T-cell (primary cell): ENCODE data around the gene MAPRE2. TPM values are rescaled to one million over a fixed set of nuclear protein-coding genes. Genes with fewer than 3 reads are reported as not detected.

Source experiments
- ATAC-seq, 4 experiments: fragments of 200-7000 bp in 3 of 4; fragments of 150-1000 bp in 1 of 4; cut with Tn5 transposase; replicated peaks in 1 of 4; 1 replicate in 3 of 4; 2 replicates in 1 of 4; pipeline ENCODE4 v1.10.0; 2021; ENCODE audit warnings: moderate library complexity in 3 of 4, mild to moderate bottlenecking in 2 of 4, moderate number of reproducible peaks in 1 of 4
- CTCF ChIA-PET, 2 donors: fragments of 300-600 bp; sonication (Branson Sonifier 250); formaldehyde crosslinking; loops; one replicate each; lab custom pipeline; 2022; ENCODE audit warnings: antibody characterized with exemption in 2 of 2; lab: Charles Lee
- POLR2A ChIA-PET, 2 donors: fragments of 300-600 bp; sonication (Branson Sonifier 250); formaldehyde crosslinking; loops; one replicate each; lab custom pipeline; 2022; ENCODE audit warnings: antibody characterized with exemption in 2 of 2; lab: Charles Lee
- DNase-seq, 35 experiments: peaks; one replicate each; pipeline versions ENCODE4 v3.0.0 to v3.0.0-alpha.2; 2013 to 2023
- H3K27ac ChIP-seq: one replicate; pipeline ENCODE4 v1.5.1; 2013; ENCODE audit warnings: low read length
- H3K27me3 ChIP-seq, 2 experiments: replicated peaks in 1 of 2; 1 replicate in 1 of 2; 2 replicates in 1 of 2; pipeline versions ENCODE4 v1.6.1 to v1.7.0; 2013; ENCODE audit warnings: low read length in 1 of 2, mixed read lengths in 1 of 2; ENCODE audit not compliant: control insufficient read depth in 2 of 2, insufficient read depth in 2 of 2; ENCODE audit errors: extremely low read depth in 1 of 2
- H3K36me3 ChIP-seq, 2 donors: 1 replicate in 1 of 2; 2 replicates in 1 of 2; pipeline versions ENCODE4 v1.6.1 to v1.7.0; 2013; ENCODE audit warnings: low read length in 1 of 2; ENCODE audit not compliant: control insufficient read depth in 2 of 2, insufficient read depth in 1 of 2; ENCODE audit errors: extremely low read depth in 1 of 2
- H3K4me1 ChIP-seq, 2 experiments: 1 replicate in 1 of 2; 2 replicates in 1 of 2; pipeline versions ENCODE4 v1.6.1 to v1.7.0; 2013; ENCODE audit warnings: low read length in 2 of 2, mixed read lengths in 1 of 2; ENCODE audit not compliant: insufficient read depth in 2 of 2, control insufficient read depth in 1 of 2; ENCODE audit errors: extremely low read depth in 1 of 2
- H3K4me3 ChIP-seq, 2 donors: 1 replicate in 1 of 2; 2 replicates in 1 of 2; pipeline versions ENCODE4 v1.5.1 to v1.7.0; 2013; ENCODE audit warnings: mild to moderate bottlenecking in 2 of 2, low read length in 1 of 2, moderate library complexity in 1 of 2; ENCODE audit not compliant: control insufficient read depth in 1 of 2; ENCODE audit errors: extremely low read depth in 1 of 2
- H3K9me3 ChIP-seq: 2 replicates; pipeline ENCODE4 v1.7.0; 2013
- H3K27ac Mint-ChIP-seq, 2 donors: one replicate each; pipeline ENCODE4 v1.8.0; 2020 to 2021; ENCODE audit warnings: mild to moderate bottlenecking in 2 of 2, mixed read lengths in 2 of 2
- H3K27me3 Mint-ChIP-seq, 2 donors: one replicate each; pipeline ENCODE4 v1.8.0; 2021 to 2022; ENCODE audit warnings: mixed read lengths in 2 of 2
- H3K36me3 Mint-ChIP-seq: one replicate; pipeline ENCODE4 v1.8.0; 2021; ENCODE audit warnings: mixed read lengths
- H3K4me1 Mint-ChIP-seq, 3 donors: one replicate each; pipeline ENCODE4 v1.8.0; 2020 to 2022; ENCODE audit warnings: mixed read lengths in 3 of 3, mild to moderate bottlenecking in 1 of 3
- H3K4me3 Mint-ChIP-seq, 3 donors: one replicate each; pipeline ENCODE4 v1.8.0; 2020 to 2022; ENCODE audit warnings: mild to moderate bottlenecking in 3 of 3, mixed read lengths in 3 of 3, moderate library complexity in 3 of 3
- H3K9me3 Mint-ChIP-seq, 3 donors: one replicate each; pipeline ENCODE4 v1.8.0; 2020 to 2022; ENCODE audit warnings: mixed read lengths in 3 of 3
- WGBS: methylation state at CpG from one replicate; pipeline ENCODE4 v1.1.5; 2013; ENCODE audit warnings: missing lambda C conversion rate; ENCODE audit not compliant: insufficient coverage; 5-methylcytosine and 5-hydroxymethylcytosine counted together
- total RNA-seq, 35 experiments: library from RNA in 6 of 35; stranded (reverse) in 6 of 35; fragments of 120-200 nt in 1 of 35; gene quantifications; one replicate each; pipeline versions ENCODE4 v1.2.1 to v1.2.4 and lab custom pipeline; 2013 to 2026

The MAPRE2 gene
- total RNA-seq, 5 donors from 2014 or later (not counting 1 experiment from before 2014, with no cell fraction given) = 45.6 to 96.7 (median 53.9) TPM

DNA sequence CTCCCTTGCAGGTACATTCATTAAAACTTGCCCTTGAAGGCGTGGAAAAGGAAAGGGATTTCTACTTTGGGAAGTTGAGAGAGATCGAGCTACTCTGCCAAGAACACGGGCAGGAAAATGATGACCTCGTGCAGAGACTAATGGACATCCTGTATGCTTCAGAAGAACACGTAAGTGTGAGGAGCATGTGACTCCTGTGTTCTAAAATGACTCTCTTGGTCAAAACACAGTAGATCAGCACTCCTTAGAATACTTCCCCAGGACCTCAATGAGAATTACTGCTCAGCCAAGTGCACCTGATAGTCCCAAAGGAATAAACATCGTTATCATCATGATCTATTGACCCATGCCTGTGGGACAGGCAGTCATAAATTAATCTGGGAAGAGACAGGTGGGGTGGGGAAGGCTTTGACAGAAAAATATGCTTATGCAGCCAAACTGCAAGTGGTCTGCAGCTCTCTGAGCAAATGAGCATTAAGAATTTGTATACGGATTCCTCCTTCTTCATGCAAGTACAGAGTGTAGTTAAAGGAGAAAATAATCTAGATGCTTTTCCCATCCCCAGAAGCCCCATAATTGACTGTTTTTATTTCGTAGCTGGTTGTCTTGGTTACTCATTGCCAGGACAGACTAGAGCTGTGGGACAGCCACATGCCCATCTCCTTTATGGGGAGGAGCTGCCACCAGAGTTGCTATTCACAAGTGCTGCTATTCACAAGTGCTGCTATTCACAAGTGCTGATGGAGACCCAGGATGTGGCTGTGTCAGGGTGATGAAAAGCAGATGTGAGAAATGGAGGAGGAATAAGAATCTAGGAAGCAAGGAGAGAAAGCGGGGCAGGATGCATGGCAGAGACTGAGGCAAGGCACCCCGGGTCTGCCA, 91.0 kb downstream of the MAPRE2 start:
- ATAC-seq = no peak
- CTCF ChIA-PET = no interaction called here
- 86% methylated on average over 4 of the region's 10 CpGs for WGBS

DNA sequence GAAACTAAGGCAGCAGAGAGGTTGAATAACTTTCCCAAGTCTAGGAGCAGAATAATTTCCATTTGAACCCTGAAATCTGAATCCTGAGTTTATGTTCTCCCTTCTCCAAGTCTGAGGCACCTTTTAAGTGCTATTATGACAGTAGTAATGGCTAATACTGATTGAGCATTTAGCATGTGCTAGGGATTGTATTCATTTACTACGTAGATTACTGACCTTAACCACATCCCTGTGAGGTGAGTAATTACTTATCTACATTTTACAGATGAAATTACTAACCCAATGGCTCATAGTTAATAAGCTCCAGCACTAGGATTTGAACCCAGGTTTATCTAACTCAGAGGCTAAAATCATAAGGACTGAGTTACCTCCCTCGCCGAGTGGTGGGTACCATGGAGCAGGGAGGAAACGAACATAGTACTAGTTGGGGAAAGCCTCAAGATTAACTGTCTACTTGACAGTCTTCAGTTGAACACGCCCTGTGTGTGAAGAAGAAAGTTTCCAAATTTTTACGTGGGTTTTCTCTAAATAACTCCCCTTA, 93.0 kb downstream of the MAPRE2 start:
- Histone ChIP-seq H3K27me3 (no peaks in the 10 kb centered on the region), H3K4me1 (no peaks in the 10 kb centered on the region), H3K4me3 (no peak overlapping the region), H3K9me3 (no peaks in the 10 kb centered on the region), H3K27ac (no peak overlapping the region), H3K36me3 (peaks cover 6 to 97% of the 10 kb centered on the region in 2 donors)
- DNase-seq (no peak), ATAC-seq (no peak)
- H3K27ac Mint-ChIP-seq = no peak overlapping the region
- CTCF ChIA-PET = no interaction called here
- peaks cover 68% of the 10 kb centered on the region for H3K36me3 Mint-ChIP-seq
- no CpG with 5 or more reads among the region's 6 CpGs for WGBS
- peaks cover 0 to 4% (median 0%) of the 10 kb centered on the region in 3 donors for H3K4me1 Mint-ChIP-seq
- POLR2A ChIA-PET = no interaction called here
- H3K4me3 Mint-ChIP-seq = no peak overlapping the region
- no peaks in the 10 kb centered on the region for H3K27me3 Mint-ChIP-seq
- H3K9me3 Mint-ChIP-seq = no peaks in the 10 kb centered on the region

More for the DNA sequence above, 91.0 kb downstream of the MAPRE2 start:
- Histone ChIP-seq H3K36me3 (peaks cover 7 to 97% of the 10 kb centered on the region in 2 donors), H3K27me3 (no peaks in the 10 kb centered on the region), H3K27ac (no peak overlapping the region), H3K9me3 (no peaks in the 10 kb centered on the region), H3K4me3 (no peak overlapping the region), H3K4me1 (no peaks in the 10 kb centered on the region)
- POLR2A ChIA-PET = no interaction called here
- H3K27me3 Mint-ChIP-seq = no peaks in the 10 kb centered on the region
- H3K36me3 Mint-ChIP-seq = peaks cover 71% of the 10 kb centered on the region
- H3K4me3 Mint-ChIP-seq = no peak overlapping the region
- peak in 4 of 35 experiments; percentile 6 to 21 (median 10) for DNase-seq
- H3K27ac Mint-ChIP-seq = peak overlapping the region in 1 of 2 donors; percentile 3
- H3K4me1 Mint-ChIP-seq = peaks cover 0 to 4% (median 0%) of the 10 kb centered on the region in 3 donors
- no peaks in the 10 kb centered on the region for H3K9me3 Mint-ChIP-seq

DNA sequence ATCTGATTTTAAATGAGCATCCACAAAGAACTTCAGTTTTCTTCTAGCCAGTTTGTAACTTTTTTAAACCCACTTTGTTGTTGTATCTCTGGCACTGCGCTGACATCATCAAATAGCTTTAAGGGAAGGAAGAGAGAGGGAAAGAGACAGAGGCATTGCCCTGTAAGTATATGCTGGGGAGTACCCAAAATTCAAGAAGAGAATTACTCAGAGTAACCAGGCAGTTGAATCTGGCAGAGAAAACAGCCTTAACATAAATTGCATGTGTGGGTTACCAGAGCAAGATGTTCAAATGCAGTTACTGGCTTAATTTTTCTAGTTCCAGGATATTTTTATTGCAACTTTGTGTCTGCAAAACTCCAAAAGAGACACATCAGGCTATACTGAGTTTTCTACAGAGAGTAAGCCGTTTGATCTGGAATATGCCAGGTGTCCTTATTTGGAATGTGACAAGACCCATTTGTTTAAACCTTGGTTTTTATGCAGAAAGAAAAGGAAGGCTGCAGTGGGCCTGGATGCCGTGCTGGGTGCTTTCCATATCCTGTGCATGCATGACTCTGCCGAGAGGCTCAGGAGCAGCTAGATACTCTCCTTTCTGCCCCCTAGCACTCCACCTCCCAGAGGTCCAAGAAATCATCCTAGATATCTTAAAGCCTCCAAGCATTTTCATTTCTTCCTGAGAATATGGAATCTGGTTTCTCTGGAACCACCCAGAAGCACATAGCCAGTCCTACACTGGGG, 93.7 kb downstream of the MAPRE2 start:
- Histone ChIP-seq H3K4me1 (no peaks in the 10 kb centered on the region), H3K36me3 (peaks cover 2 to 96% of the 10 kb centered on the region in 2 donors), H3K9me3 (no peaks in the 10 kb centered on the region), H3K27ac (no peak overlapping the region), H3K4me3 (no peak overlapping the region), H3K27me3 (no peaks in the 10 kb centered on the region)
- peaks cover 0 to 4% (median 0%) of the 10 kb centered on the region in 3 donors for H3K4me1 Mint-ChIP-seq
- H3K27me3 Mint-ChIP-seq = no peaks in the 10 kb centered on the region
- peaks cover 64% of the 10 kb centered on the region for H3K36me3 Mint-ChIP-seq
- DNase-seq (no peak), ATAC-seq (no peak)
- ChIA-PET POLR2A (no interaction called here), CTCF (no interaction called here)
- no peaks in the 10 kb centered on the region for H3K9me3 Mint-ChIP-seq
- H3K27ac Mint-ChIP-seq = peak overlapping the region in 1 of 2 donors; percentile 1
- 89% methylated on average over 3 of the region's 4 CpGs for WGBS
- H3K4me3 Mint-ChIP-seq = no peak overlapping the region

DNA sequence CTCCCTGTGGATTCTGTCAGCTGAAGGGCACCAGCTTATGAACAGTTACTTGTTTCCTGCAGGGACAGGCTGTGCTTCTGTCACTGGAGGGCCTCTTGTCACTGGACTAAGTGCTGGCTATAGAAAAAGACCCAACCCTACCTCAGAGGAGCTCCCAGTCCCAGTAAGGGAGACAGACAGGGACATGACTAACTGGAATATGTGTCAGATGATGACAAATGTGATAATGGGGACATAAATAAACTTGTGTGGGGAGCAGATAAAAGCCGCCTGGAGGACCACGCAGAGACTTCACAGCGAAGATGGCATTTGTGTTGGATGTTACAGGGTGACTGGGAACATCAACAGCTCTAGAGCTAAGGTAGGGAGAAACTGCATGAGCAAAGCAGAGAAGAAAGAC, 95.0 kb downstream of the MAPRE2 start:
- Histone ChIP-seq H3K4me3 (no peak overlapping the region), H3K27ac (no peak overlapping the region), H3K36me3 (peaks cover 2 to 96% of the 10 kb centered on the region in 2 donors), H3K27me3 (no peaks in the 10 kb centered on the region), H3K4me1 (no peaks in the 10 kb centered on the region), H3K9me3 (no peaks in the 10 kb centered on the region)
- WGBS = 97% methylated on average over 3 of the region's 3 CpGs
- H3K27ac Mint-ChIP-seq = no peak overlapping the region
- no peaks in the 10 kb centered on the region for H3K27me3 Mint-ChIP-seq
- DNase-seq (no peak), ATAC-seq (no peak)
- peaks cover 0 to 9% (median 6%) of the 10 kb centered on the region in 3 donors for H3K4me1 Mint-ChIP-seq
- no peak overlapping the region for H3K4me3 Mint-ChIP-seq
- H3K36me3 Mint-ChIP-seq = peaks cover 67% of the 10 kb centered on the region
- no peaks in the 10 kb centered on the region for H3K9me3 Mint-ChIP-seq
- ChIA-PET CTCF (interaction anchor here in 1 of 2 donors (0.5 kb wide), 1 partner anchor 211 kb away, joined by 3 read pairs; no protein-coding TSS in a partner anchor), POLR2A (no interaction called here)

DNA sequence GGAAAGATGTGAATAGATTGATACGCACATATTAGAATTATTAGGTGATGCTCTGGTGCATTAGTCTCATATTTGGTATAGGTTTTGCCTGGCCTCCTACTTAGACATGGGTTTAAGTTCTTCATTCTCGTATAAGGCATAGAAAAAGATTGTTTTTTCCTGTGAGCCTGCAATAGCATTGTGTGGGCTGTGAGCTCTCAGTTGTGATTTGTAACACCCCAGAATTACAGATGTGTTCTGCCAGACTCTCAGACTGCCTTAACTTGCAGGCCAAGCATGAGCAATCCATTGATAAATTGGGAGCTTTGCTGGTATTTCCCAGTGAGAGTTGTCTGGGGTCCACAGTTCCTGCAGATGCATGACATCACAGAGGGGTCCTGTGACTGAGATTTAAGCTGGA, 95.7 kb downstream of the MAPRE2 start:
- Histone ChIP-seq H3K36me3 (peaks cover 2 to 93% of the 10 kb centered on the region in 2 donors), H3K9me3 (no peaks in the 10 kb centered on the region), H3K27me3 (no peaks in the 10 kb centered on the region), H3K4me1 (no peaks in the 10 kb centered on the region), H3K27ac (no peak overlapping the region), H3K4me3 (no peak overlapping the region)
- Mint-ChIP-seq H3K27me3 (no peaks in the 10 kb centered on the region), H3K9me3 (no peaks in the 10 kb centered on the region), H3K4me1 (peaks cover 0 to 10% (median 4%) of the 10 kb centered on the region in 3 donors), H3K27ac (no peak overlapping the region), H3K36me3 (peaks cover 62% of the 10 kb centered on the region), H3K4me3 (no peak overlapping the region)
- CTCF ChIA-PET = interaction anchor here in 1 of 2 donors (0.5 kb wide), 1 partner anchor 211 kb away, joined by 3 read pairs; no protein-coding TSS in a partner anchor
- WGBS = no CpG with 5 or more reads among the region's 2 CpGs
- DNase-seq (no peak), ATAC-seq (no peak)
- POLR2A ChIA-PET = interaction anchor here in 1 of 2 donors (0.5 kb wide), 1 partner anchor 255 kb away, joined by 5 read pairs; no protein-coding TSS in a partner anchor

DNA sequence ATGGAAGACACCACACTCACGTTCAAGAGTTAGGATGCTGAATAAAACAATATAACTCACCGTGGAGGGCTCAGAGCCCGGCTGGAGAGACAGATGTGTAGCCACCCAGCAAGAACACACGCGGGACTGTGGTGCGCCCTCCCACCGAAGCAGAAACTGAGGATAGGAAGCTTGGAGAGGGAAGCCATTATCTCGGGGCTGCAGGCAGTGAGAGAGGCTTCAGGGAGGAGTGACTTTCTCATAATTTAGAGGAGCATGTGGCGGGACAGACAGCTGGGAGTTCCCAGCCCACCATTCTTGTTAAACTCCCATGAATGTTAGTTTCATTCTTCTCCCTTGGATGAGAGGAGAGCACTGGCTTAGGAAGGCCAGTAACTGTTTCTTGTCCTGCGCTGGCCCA, 96.4 kb downstream of the MAPRE2 start:
- DNase-seq (no peak), ATAC-seq (no peak)
- POLR2A ChIA-PET = interaction anchor here in 1 of 2 donors (0.5 kb wide), 1 partner anchor 256 kb away, joined by 5 read pairs; no protein-coding TSS in a partner anchor
- Histone ChIP-seq H3K36me3 (peaks cover 2 to 92% of the 10 kb centered on the region in 2 donors), H3K27ac (no peak overlapping the region), H3K4me3 (no peak overlapping the region), H3K27me3 (no peaks in the 10 kb centered on the region), H3K4me1 (no peaks in the 10 kb centered on the region), H3K9me3 (no peaks in the 10 kb centered on the region)
- peaks cover 0 to 10% (median 3%) of the 10 kb centered on the region in 3 donors for H3K4me1 Mint-ChIP-seq
- H3K9me3 Mint-ChIP-seq = no peaks in the 10 kb centered on the region
- WGBS = 100% methylated on average over 6 of the region's 10 CpGs
- no peaks in the 10 kb centered on the region for H3K27me3 Mint-ChIP-seq
- H3K4me3 Mint-ChIP-seq = no peak overlapping the region
- peaks cover 60% of the 10 kb centered on the region for H3K36me3 Mint-ChIP-seq
- no peak overlapping the region for H3K27ac Mint-ChIP-seq
- CTCF ChIA-PET = interaction anchor here in 1 of 2 donors (1.2 kb wide), 1 partner anchor 24 kb away, joined by 3 read pairs; no protein-coding TSS in a partner anchor
